K562 (cell line): ENCODE data around the gene MERTK. TPM values are rescaled to one million over a fixed set of nuclear protein-coding genes. Genes with fewer than 3 reads are reported as not detected.

Experiments used
- BHLHE40 ChIP-seq: IDR thresholded peaks from 2 replicates; pipeline ENCODE4 v1.6.1; 2011; ENCODE audit warnings: low read length, improper control_type of control experiment
- BRCA1 ChIP-seq, 2 experiments: fragments of 450-650 bp in 1 of 2; sonication (generic) in 1 of 2; formaldehyde crosslinking in 1 of 2; IDR thresholded peaks; 2 replicates each; pipeline versions ENCODE4 v1.5.0 to v1.6.1; 2017 to 2020; ENCODE audit warnings: mild to moderate bottlenecking in 1 of 2, missing genetic modification reagents in 1 of 2
- CBX2 ChIP-seq: fragments of 200-600 bp; sonication (generic); IDR thresholded peaks from one replicate; pipeline ENCODE4 v1.6.1; 2012; ENCODE audit warnings: mild to moderate bottlenecking, low read length, inconsistent platforms; ENCODE audit not compliant: insufficient read depth, poor library complexity, severe bottlenecking
- HLTF ChIP-seq: fragments of 450-650 bp; IDR thresholded peaks from 2 replicates; pipeline ENCODE4 v1.6.1; 2016
- JUND ChIP-seq, 2 experiments: IDR thresholded peaks; 2 replicates in 1 of 2; 3 replicates in 1 of 2; pipeline ENCODE4 v1.6.1; 2011; ENCODE audit warnings: borderline replicate concordance in 2 of 2, low read depth in 2 of 2, low read length in 2 of 2, improper control_type of control experiment in 1 of 2, missing biosample characterization in 1 of 2, missing genetic modification characterization in 1 of 2, missing genetic modification reagents in 1 of 2
- KDM5B ChIP-seq: fragments of 200-600 bp; sonication (generic); IDR thresholded peaks from 2 replicates; pipeline ENCODE4 v1.6.1; 2012; ENCODE audit warnings: low read depth, mild to moderate bottlenecking, moderate library complexity, low read length, control low read depth, inconsistent platforms; ENCODE audit not compliant: insufficient replicate concordance
- MTA1 ChIP-seq: fragments of 450-650 bp; IDR thresholded peaks from 2 replicates; pipeline ENCODE4 v1.6.1; 2017; ENCODE audit warnings: borderline replicate concordance
- MTA2 ChIP-seq: fragments of 450-650 bp; IDR thresholded peaks from 2 replicates; pipeline ENCODE4 v1.6.1; 2016; ENCODE audit warnings: low read depth
- NCOA2 ChIP-seq, 2 experiments: fragments of 450-650 bp; IDR thresholded peaks; 2 replicates each; pipeline ENCODE4 v1.6.1; 2018; ENCODE audit warnings: mild to moderate bottlenecking in 2 of 2, moderate library complexity in 1 of 2; ENCODE audit not compliant: partially characterized antibody in 2 of 2
- POLR3A ChIP-seq: IDR thresholded peaks from 2 replicates; pipeline ENCODE4 v1.6.1; 2011; ENCODE audit warnings: borderline replicate concordance, mild to moderate bottlenecking, moderate library complexity; ENCODE audit not compliant: insufficient read length, insufficient read depth; ENCODE audit errors: extremely low read depth
- RBBP5 ChIP-seq: fragments of 200-600 bp; sonication (generic); IDR thresholded peaks from 2 replicates; pipeline ENCODE4 v1.6.1; 2012; ENCODE audit warnings: borderline replicate concordance, mild to moderate bottlenecking, low read length, control low read depth, inconsistent platforms; ENCODE audit not compliant: insufficient read depth, poor library complexity, severe bottlenecking
- RCOR1 ChIP-seq, 2 experiments: IDR thresholded peaks; 2 replicates each; pipeline ENCODE4 v1.6.1; 2012; ENCODE audit warnings: low read depth in 2 of 2, low read length in 2 of 2, borderline replicate concordance in 1 of 2, improper control_type of control experiment in 1 of 2
- ZBTB33 ChIP-seq: sonication (generic); formaldehyde crosslinking; IDR thresholded peaks from 2 replicates; pipeline ENCODE4 v1.8.1; 2023; ENCODE audit warnings: mild to moderate bottlenecking, missing genetic modification reagents
- ZBTB5 ChIP-seq: fragments of 450-650 bp; IDR thresholded peaks from 2 replicates; pipeline ENCODE4 v1.6.1; 2017; ENCODE audit warnings: antibody characterized with exemption
- ZBTB8A ChIP-seq: fragments of 450-650 bp; IDR thresholded peaks from 2 replicates; pipeline ENCODE4 v1.6.1; 2018; ENCODE audit warnings: mild to moderate bottlenecking, moderate library complexity; ENCODE audit not compliant: partially characterized antibody
- ZHX1 ChIP-seq: fragments of 150-350 bp; conservative IDR thresholded peaks from 2 replicates; pipeline ENCODE4 v1.6.1; 2014; ENCODE audit warnings: low read length
- ZNF121 ChIP-seq: sonication (generic); formaldehyde crosslinking; conservative IDR thresholded peaks from 2 replicates; pipeline ENCODE4 v1.8.0; 2022; ENCODE audit warnings: missing genetic modification reagents
- ZNF165 ChIP-seq: fragments of 250-450 bp; sonication (Bioruptor Pico); IDR thresholded peaks from 2 replicates; pipeline ENCODE4 v1.4.0; 2020; ENCODE audit warnings: borderline replicate concordance
- ZNF174 ChIP-seq: fragments of 250-450 bp; sonication (Bioruptor Pico); IDR thresholded peaks from 2 replicates; pipeline ENCODE4 v1.4.0; 2020; ENCODE audit warnings: mild to moderate bottlenecking
- ZNF212 ChIP-seq: fragments of 450-650 bp; formaldehyde crosslinking; IDR thresholded peaks from 2 replicates; pipeline ENCODE4 v1.4.0; 2020; ENCODE audit warnings: mild to moderate bottlenecking
- ZNF511 ChIP-seq: sonication (generic); formaldehyde crosslinking; IDR thresholded peaks from 2 replicates; pipeline ENCODE4 v1.8.0; 2022; ENCODE audit warnings: mild to moderate bottlenecking, missing genetic modification reagents
- polyA plus RNA-seq, 8 experiments: library from polyadenylated mRNA; depleted of rRNA in 4 of 8; stranded (reverse) in 5 of 8; unstranded in 3 of 8; fragments of >200 nt; fragmentation: Nextera tagmentation in 2 of 8; fragmentation: Illumina TruSeq in 1 of 8; extraction: Ambion mirVana in 2 of 8; extraction: Trizol in 1 of 8; gene quantifications; 2 replicates each; pipeline versions ENCODE4 v1.2.1 to v1.2.3, GENCODE V29; 2011 to 2014; ENCODE audit warnings: inconsistent platforms in 1 of 8, missing spikeins in 1 of 8
- total RNA-seq, 7 experiments: library from RNA; depleted of rRNA in 6 of 7; stranded (reverse); fragments of >200 nt in 6 of 7; fragmentation: Illumina TruSeq in 2 of 7; extraction: Trizol in 2 of 7; gene quantifications; 2 replicates each; pipeline versions ENCODE4 v1.2.1 to v1.2.3, GENCODE V29; 2011 to 2021; ENCODE audit warnings: low replicate concordance in 1 of 7

Gene MERTK
- total and polyA plus RNA-seq, 9 of the 15 experiments (the other 6 are each of a cell fraction or from before 2014, with no cell fraction given) = 0.23 to 1.6 (median 0.74) TPM

GRCh38 chr2:111918383-111918806 is 20.0 kb downstream of the MERTK start (continued):
- TF ChIP-seq BRCA1 (IDR thresholded peaks at IDR 0.05) (no peak), BRCA1 (CRISPR knock-in tag; IDR thresholded peaks at IDR 0.05) (no peak), JUND (IDR thresholded peaks at IDR 0.05; ENCODE audit: borderline replicate concordance, low read depth, low read length) (peak; percentile 77; the same call in 1 of the 2 replicates), JUND (tag; IDR thresholded peaks at IDR 0.05; ENCODE audit: borderline replicate concordance, low read depth, low read length) (peak; percentile 87; the same call in 2 of the 3 replicates), HLTF (no peak), RBBP5 (no peak), ZNF121 (CRISPR knock-in tag) (no peak), POLR3A (no peak), NCOA2 (IDR thresholded peaks at IDR 0.05; ENCODE audit: partially characterized antibody in 2 of 2) (no peak), ZNF212 (CRISPR knock-in tag) (no peak), ZBTB33 (no peak), ZBTB8A (no peak), ZNF511 (CRISPR knock-in tag) (no peak), ZHX1 (no peak), MTA2 (peak; percentile 61), KDM5B (no peak), ZNF165 (CRISPR knock-in tag) (no peak), MTA1 (no peak), BHLHE40 (no peak), ZBTB5 (no peak), RCOR1 (IDR thresholded peaks at IDR 0.05; ENCODE audit: borderline replicate concordance in 1 of 2, low read depth in 2 of 2, low read length in 2 of 2) (peak in 1 of 2 experiments; percentile 77; a peak in 2 of 4 replicates), ZNF174 (CRISPR knock-in tag) (no peak), CBX2 (no peak)
